Measurements from ENCODE around the gene PHF12. TPM values are rescaled to one million over a fixed set of nuclear protein-coding genes. Genes with fewer than 3 reads are reported as not detected.

The PHF12 gene
- total and polyA plus RNA-seq, 2 of the 13 experiments (the other 11 are each of a cell fraction or from before 2014, with no cell fraction given), result 9.8 to 17.1 TPM

- TF ChIP-seq MAFG (CRISPR knock-in tag; IDR thresholded peaks at IDR 0.05) (no peak), ZNF570 (CRISPR knock-in tag; IDR thresholded peaks at IDR 0.05; ENCODE audit: borderline replicate concordance) (no peak), SNRNP70 (IDR thresholded peaks at IDR 0.05; ENCODE audit: low read depth, low read length) (no peak), ZNF382 (CRISPR knock-in tag; IDR thresholded peaks at IDR 0.05; ENCODE audit: borderline replicate concordance) (no peak), ATF7 (IDR thresholded peaks at IDR 0.05) (no peak), ATF7 (CRISPR knock-in tag; IDR thresholded peaks at IDR 0.05) (no peak), ZNF75D (CRISPR knock-in tag; IDR thresholded peaks at IDR 0.05; ENCODE audit: borderline replicate concordance) (no peak), RORA (CRISPR knock-in tag; IDR thresholded peaks at IDR 0.05) (no peak), ZNF33B (CRISPR knock-in tag; IDR thresholded peaks at IDR 0.05) (no peak), ELF4 (CRISPR knock-in tag; IDR thresholded peaks at IDR 0.05; ENCODE audit: borderline replicate concordance) (no peak), ZNF710 (CRISPR knock-in tag; IDR thresholded peaks at IDR 0.05; ENCODE audit: borderline replicate concordance) (no peak), TFDP1 (CRISPR knock-in tag; IDR thresholded peaks at IDR 0.05; ENCODE audit: borderline replicate concordance) (no peak), CTCF (CRISPR knock-in tag; IDR thresholded peaks at IDR 0.05) (no peak), TARDBP (CRISPR knock-in tag; IDR thresholded peaks at IDR 0.05) (no peak), NFE2 (CRISPR knock-in tag; IDR thresholded peaks at IDR 0.05) (no peak)
- Histone ChIP-seq H3K27ac (ENCODE audit: extremely low read length, insufficient read depth, low read length) (no peak overlapping the region), H3K4me3 (replicated peaks in 1 of 3; ENCODE audit: insufficient read depth in 1 of 3, low read depth in 2 of 3, low read length in 3 of 3) (no peak overlapping the region), H4K20me1 (ENCODE audit: insufficient read depth, low read length) (no peaks in the 10 kb centered on the region), H3K4me2 (ENCODE audit: low read depth, low read length) (no peak overlapping the region), H3K9me3 (ENCODE audit: low read length) (no peaks in the 10 kb centered on the region), H3K36me3 (replicated peaks in 1 of 2; ENCODE audit: control insufficient read depth in 1 of 2, insufficient read depth in 2 of 2, low read length in 2 of 2) (no peaks in the 10 kb centered on the region), H3K79me2 (ENCODE audit: insufficient read depth, low read length) (no peaks in the 10 kb centered on the region), H3K27me3 (ENCODE audit: control insufficient read depth in 1 of 2, insufficient read depth in 2 of 2, low read length in 2 of 2) (peaks cover 2 to 40% of the 10 kb centered on the region in 2 experiments; a peak in 4 of 5 replicates), H3K9ac (ENCODE audit: insufficient read depth, low read depth, low read length) (no peak overlapping the region), H3K4me1 (ENCODE audit: insufficient read depth, low read length) (peaks cover 26% of the 10 kb centered on the region), H2AFZ (ENCODE audit: low read length) (no peak overlapping the region)
- in situ Hi-C loops (cut with HindIII; ENCODE audit: extremely low pct_ligation_motif_present, low pct_unique_long_range_greater_than_20kb) (no loop called here), intact Hi-C loops (cut with micrococcal nuclease; ENCODE audit: unreplicated experiment) (loop anchor here (10.0 kb wide), 2 partner anchors 52 to 112 kb away; no protein-coding TSS in a partner anchor)
- DNase-seq (ENCODE audit: low spot score), result no peak
- CTCF ChIA-PET (ENCODE audit: low intra/inter-chr PET ratio, low total read pairs), result no interaction called here
- POLR2A ChIA-PET, result interaction anchor here (1.2 to 3.9 kb wide), 2 partner anchors 11 to 154 kb away, joined by 3 to 25 read pairs; partner anchors contain the start of gene PHF12
- no peak for FAIRE-seq
- BruUV-seq (replicated peaks), result no TSS peak
- 19% methylated on average over 6 of the region's 6 CpGs for WGBS (ENCODE audit: low lambda C conversion rate)
- no peak for ATAC-seq
Measured at GRCh38 chr17:28963055-28963611, 11.8 kb upstream of the PHF12 start.
